Fibroblast of villous mesenchyme (primary cell): ENCODE results near the gene FAM184A. TPM values are rescaled to one million over a fixed set of nuclear protein-coding genes. Genes with fewer than 3 reads are reported as not detected.
"Not testable (repeated sequence)": the region's sequence is repeated elsewhere in the genome, so short reads cannot be mapped to it uniquely, and the experiment has no call there.

ENCODE experiments used
- DNase-seq: peaks from one replicate; pipeline ENCODE4 v3.0.0-alpha.2; 2010; ENCODE audit warnings: low read depth
- H3K4me3 ChIP-seq: 2 replicates; pipeline ENCODE4 v1.5.1; 2011; ENCODE audit warnings: low read depth, mild to moderate bottlenecking, low read length
- CTCF ChIP-seq: IDR thresholded peaks from 2 replicates; pipeline ENCODE4 v1.5.1; 2012; ENCODE audit warnings: low read depth, mild to moderate bottlenecking, low read length; ENCODE audit not compliant: insufficient read depth
- total RNA-seq: library from RNA; depleted of rRNA; stranded (reverse); fragments of >200 nt; gene quantifications from 2 replicates; pipeline ENCODE4 v1.2.3, GENCODE V29; 2012

FAM184A gene
- total RNA-seq, 1 donor = under 0.01 TPM

DNA sequence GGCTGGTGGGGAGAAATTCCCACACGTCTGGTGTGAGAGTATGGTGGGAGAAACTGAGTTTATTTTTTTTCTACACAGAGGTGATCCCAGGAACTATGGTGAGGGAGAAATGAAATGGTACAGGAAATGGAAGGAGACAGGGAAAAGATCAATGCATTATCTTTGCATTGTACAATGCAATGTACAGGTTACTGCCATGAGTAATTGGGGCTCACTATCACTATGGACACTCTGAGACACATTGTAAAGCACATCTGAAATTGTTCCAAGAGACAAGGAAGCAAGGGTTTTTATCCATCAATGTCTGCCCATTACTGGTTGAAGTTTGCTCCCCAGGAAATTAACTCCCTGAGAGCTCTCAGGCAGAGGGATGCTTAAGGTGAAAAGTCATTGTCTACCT lies 21.7 kb upstream of the FAM184A start:
- DNase-seq = no peak
- TF ChIP-seq CTCF = no peak

GRCh38 chr6:119097815-119098361 lies 19.4 kb upstream of the FAM184A start:
- DNase-seq, H3K4me3 ChIP-seq: not testable (repeated sequence)

More for the DNA sequence above, 21.7 kb upstream of the FAM184A start:
- no peak overlapping the region for H3K4me3 ChIP-seq

DNA sequence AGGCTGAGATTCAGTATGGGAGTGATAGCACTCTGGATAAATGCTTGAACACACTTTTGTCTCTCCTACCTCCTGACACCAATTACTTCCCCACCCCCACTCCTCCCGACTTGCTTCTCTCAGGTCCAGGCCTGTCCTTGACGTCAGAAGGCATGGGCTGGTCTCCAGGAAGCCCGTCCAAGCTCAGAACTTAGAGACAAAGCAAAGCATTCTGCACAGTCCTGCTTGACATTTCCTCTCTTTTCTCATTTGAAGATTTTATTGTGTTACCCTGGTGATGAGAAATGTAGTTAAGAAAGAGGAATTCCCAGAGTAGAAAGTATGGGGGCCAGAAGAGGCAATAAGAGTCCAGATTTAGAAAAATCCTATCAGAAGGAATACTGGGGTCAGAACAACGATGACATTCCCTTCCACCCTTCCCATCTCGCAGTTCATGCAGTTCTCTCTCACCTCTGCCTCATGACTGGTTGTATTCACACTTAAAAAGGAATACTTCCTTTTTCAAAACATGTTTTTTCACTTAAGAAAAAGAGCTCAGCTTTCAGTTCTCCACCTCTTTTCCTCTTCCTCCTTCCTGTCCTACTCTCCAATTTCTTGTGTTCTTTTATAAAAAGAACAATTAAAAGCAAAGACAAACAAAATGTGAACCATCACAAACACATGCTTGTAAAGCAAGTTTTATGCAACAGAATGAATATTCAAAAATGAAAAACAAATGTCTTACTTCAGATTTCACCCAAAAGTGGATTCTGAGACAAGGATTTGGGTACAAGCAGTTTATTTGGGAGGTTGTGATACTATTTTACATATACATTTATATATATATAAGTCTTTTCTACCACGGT lies 18.5 kb upstream of the FAM184A start:
- peak; percentile 30 for DNase-seq
- no peak for TF ChIP-seq CTCF

GRCh38 chr6:119090256-119090655 lies 11.8 kb upstream of the FAM184A start:
- DNase-seq = no peak
- TF ChIP-seq CTCF = no peak
- no peak overlapping the region for H3K4me3 ChIP-seq

More for the DNA sequence above, 18.5 kb upstream of the FAM184A start:
- no peak overlapping the region for H3K4me3 ChIP-seq

DNA sequence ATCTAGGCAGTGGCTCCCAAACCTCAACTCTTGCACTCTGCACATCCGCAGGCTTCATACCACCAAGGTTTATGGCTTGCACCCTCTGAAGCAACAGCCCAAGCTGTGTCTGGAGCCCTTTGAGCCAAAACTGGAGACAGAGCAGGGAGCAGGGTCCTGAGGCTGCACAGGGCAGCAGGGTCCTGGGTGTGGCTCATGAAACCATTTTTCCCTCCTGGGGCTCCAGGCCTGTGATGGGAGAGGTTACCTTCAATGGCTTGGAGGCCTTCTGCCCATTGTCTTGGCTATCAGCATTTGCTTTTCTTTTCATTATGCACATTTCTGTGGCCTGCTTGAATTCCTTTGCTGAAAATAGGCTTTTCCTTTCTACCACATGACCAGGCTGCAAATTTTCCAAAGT lies 6.3 kb upstream of the FAM184A start:
- TF ChIP-seq CTCF = no peak
- H3K4me3 ChIP-seq = no peak overlapping the region
- no peak for DNase-seq

GRCh38 chr6:119083007-119083406 lies 4.5 kb upstream of the FAM184A start:
- no peak overlapping the region for H3K4me3 ChIP-seq
- TF ChIP-seq CTCF = no peak

DNA sequence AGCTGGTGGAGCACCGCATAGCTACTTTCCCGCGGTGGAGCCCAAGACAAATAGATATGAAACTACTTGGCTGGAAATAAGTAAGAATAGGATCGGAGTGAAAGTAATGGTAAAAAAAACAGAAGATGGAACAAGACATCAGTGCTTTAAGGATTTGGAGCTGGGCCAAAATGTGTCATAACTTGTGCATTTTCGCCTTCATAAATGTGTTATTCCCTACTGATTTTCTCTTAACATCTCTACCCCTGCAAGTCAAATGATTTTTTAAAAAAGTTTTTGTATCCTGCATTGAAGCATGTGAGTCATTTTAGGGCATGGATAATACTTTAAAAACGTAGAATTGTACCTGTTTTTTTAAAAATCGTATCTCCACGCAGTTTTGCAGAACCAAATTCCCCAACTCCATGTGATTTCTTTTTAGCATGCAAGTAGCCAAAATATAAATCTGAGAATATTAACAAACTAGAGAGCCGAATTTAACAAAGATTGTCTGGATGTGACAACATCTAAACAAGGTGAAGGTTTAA lies 882 bp upstream of the FAM184A start:
- DNase-seq = peak; percentile 41
- peak overlapping the region; percentile 54 for H3K4me3 ChIP-seq
- TF ChIP-seq CTCF = no peak

More at GRCh38 chr6:119083007-119083406, 4.5 kb upstream of the FAM184A start:
- DNase-seq = no peak
